HG03439 (cell line): ENCODE measurements around the gene ZBTB5.
"Not testable (repeated sequence)": the region's sequence is repeated elsewhere in the genome, so short reads cannot be mapped to it uniquely, and the experiment has no call there.

Experiments
- ATAC-seq: cut with Tn5 transposase; IDR thresholded peaks from one replicate; pipeline ENCODE4 v1.9.1; 2021; ENCODE audit warnings: mild to moderate bottlenecking, moderate library complexity; ENCODE audit not compliant: unreplicated experiment

ZBTB5 gene

GRCh38 chr9:37465249-37466036 lies at the start of gene ZBTB5:
Gene ZBTB5 (minus strand): TSS chr9:37465450. CDS start chr9:37442551, 22,899 bp downstream.
- peak; percentile 77 for ATAC-seq

- ATAC-seq: no peak
Measured at GRCh38 chr9:37514999-37515398, 49.7 kb upstream of the ZBTB5 start.

- ATAC-seq: not testable (repeated sequence)
Measured at GRCh38 chr9:37514415-37514814, 49.2 kb upstream of the ZBTB5 start.

- no peak for ATAC-seq
Measured at GRCh38 chr9:37512437-37512836, 47.2 kb upstream of the ZBTB5 start.

GRCh38 chr9:37511016-37512010 lies 46.1 kb upstream of the ZBTB5 start:
- no peak for ATAC-seq

- not testable (repeated sequence) for ATAC-seq
Measured at GRCh38 chr9:37510053-37510452, 44.8 kb upstream of the ZBTB5 start.

GRCh38 chr9:37509536-37509935 lies 44.3 kb upstream of the ZBTB5 start:
- no peak for ATAC-seq

GRCh38 chr9:37508834-37509206 lies 43.6 kb upstream of the ZBTB5 start:
- ATAC-seq: no peak

- no peak for ATAC-seq
Measured at GRCh38 chr9:37508135-37508833, 43.0 kb upstream of the ZBTB5 start.

GRCh38 chr9:37507566-37508134 lies 42.4 kb upstream of the ZBTB5 start:
- no peak for ATAC-seq

GRCh38 chr9:37504605-37505004 lies 39.4 kb upstream of the ZBTB5 start:
- ATAC-seq: no peak

GRCh38 chr9:37503736-37504135 lies 38.5 kb upstream of the ZBTB5 start:
- no peak for ATAC-seq

GRCh38 chr9:37501957-37502596 lies 36.8 kb upstream of the ZBTB5 start:
- no peak for ATAC-seq

- ATAC-seq: no peak
Measured at GRCh38 chr9:37499297-37499696, 34.0 kb upstream of the ZBTB5 start.

- no peak for ATAC-seq
Measured at GRCh38 chr9:37498457-37498856, 33.2 kb upstream of the ZBTB5 start.

- no peak for ATAC-seq
Measured at GRCh38 chr9:37497320-37497719, 32.1 kb upstream of the ZBTB5 start.

- ATAC-seq: no peak
Measured at GRCh38 chr9:37496020-37496419, 30.8 kb upstream of the ZBTB5 start.

- ATAC-seq: no peak
Measured at GRCh38 chr9:37495571-37495970, 30.3 kb upstream of the ZBTB5 start.

GRCh38 chr9:37491939-37492338 lies 26.7 kb upstream of the ZBTB5 start:
- no peak for ATAC-seq
